K562 (cell line): ENCODE results near the gene CLIC3.

Experiments
- BHLHE40 ChIP-seq: IDR thresholded peaks from 2 replicates; pipeline ENCODE4 v1.6.1; 2011; ENCODE audit warnings: low read length, improper control_type of control experiment
- CTCF ChIP-seq, 3 experiments: IDR thresholded peaks in 2 of 3; conservative IDR thresholded peaks in 1 of 3; 2 replicates each; pipeline ENCODE4 v1.5.1; 2011 to 2012; ENCODE audit warnings: low read length in 3 of 3, mild to moderate bottlenecking in 3 of 3, control low read depth in 2 of 3, improper control_type of control experiment in 1 of 3, inconsistent platforms in 1 of 3, low read depth in 1 of 3, mixed read lengths in 1 of 3, moderate library complexity in 1 of 3; ENCODE audit not compliant: insufficient read depth in 2 of 3
- HMGN3 ChIP-seq: IDR thresholded peaks from 2 replicates; pipeline ENCODE4 v1.6.1; 2011; ENCODE audit warnings: borderline replicate concordance, low read depth, mild to moderate bottlenecking, mixed read lengths, low read length; ENCODE audit not compliant: insufficient read length; ENCODE audit errors: extremely low read depth
- ZBTB34 ChIP-seq: fragments of 250-450 bp; sonication (Bioruptor Pico); IDR thresholded peaks from 2 replicates; pipeline ENCODE4 v1.8.0; 2021; ENCODE audit warnings: mild to moderate bottlenecking, moderate library complexity
- ZNF764 ChIP-seq: fragments of 250-450 bp; sonication (Bioruptor Pico); IDR thresholded peaks from 2 replicates; pipeline ENCODE4 v1.4.0; 2020; ENCODE audit warnings: low read depth, mild to moderate bottlenecking, moderate library complexity
- ZSCAN29 ChIP-seq: fragments of 450-650 bp; IDR thresholded peaks from 2 replicates; pipeline ENCODE4 v1.6.1; 2017

GRCh38 chr9:136962701-136963248 is 33.6 kb downstream of the CLIC3 start:
- TF ChIP-seq ZNF764 (CRISPR knock-in tag) (no peak), BHLHE40 (no peak), ZBTB34 (CRISPR knock-in tag) (no peak), CTCF (IDR thresholded peaks at IDR 0.05 in 2 of 3, conservative IDR thresholded peaks at IDR 0.05 in 1 of 3; ENCODE audit: insufficient read depth in 2 of 3, low read depth in 1 of 3, low read length in 3 of 3) (no peak), ZSCAN29 (no peak), HMGN3 (no peak)
